ENCODE results near the gene POU5F1.
"Not testable (repeated sequence)": the region's sequence is repeated elsewhere in the genome, so short reads cannot be mapped to it uniquely, and the experiment has no call there.

The POU5F1 gene

DNA sequence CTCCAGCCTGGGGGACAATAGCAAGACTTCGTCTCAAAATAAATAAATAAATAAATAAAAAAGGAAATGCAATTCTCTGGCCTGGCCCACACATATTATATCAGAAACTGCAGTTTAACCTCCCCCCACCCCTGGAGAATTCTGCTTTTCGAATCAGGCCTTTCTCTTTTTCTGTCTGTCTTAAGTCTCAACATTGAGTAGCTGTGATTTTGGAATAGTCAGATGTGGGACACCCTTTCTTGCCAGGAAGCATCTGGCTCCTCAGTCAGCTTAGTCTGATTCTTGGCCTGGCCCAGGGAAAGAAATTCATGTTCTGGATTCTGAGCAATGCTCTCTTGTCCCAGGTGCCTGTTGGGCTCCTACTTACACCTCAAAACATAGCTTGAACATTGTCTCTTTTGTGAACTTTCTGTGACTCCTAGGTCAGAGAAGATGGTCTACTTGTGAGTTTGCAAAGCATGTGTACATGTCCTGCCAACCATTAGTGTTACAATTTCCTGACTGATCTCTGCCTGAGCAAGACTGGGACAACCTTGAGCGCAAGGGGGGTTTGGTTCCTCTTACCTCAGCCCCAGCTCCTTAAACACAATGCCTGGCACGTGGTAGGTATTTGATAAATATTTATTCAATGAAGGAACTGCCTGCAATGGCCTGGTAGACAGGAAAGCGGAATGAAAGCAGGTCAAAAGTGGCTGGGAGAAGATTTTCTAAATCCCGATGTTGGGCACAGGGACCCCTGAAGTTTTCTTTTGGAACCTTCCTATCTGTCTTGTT, 23.8 kb upstream of the POU5F1 start:
- no peaks in the 10 kb centered on the region for H3K4me1 ChIP-seq (ENCODE audit: insufficient read depth, poor library complexity, severe bottlenecking)
- H3K27ac ChIP-seq (ENCODE audit: poor library complexity, severe bottlenecking) = no peak overlapping the region
- H3K4me3 ChIP-seq (ENCODE audit: severe bottlenecking) = no peak overlapping the region
- ATAC-seq (ENCODE audit: low read depth) (no peak), DNase-seq (ENCODE audit: low spot score) (no peak)
- no peaks in the 10 kb centered on the region for H3K27me3 ChIP-seq (ENCODE audit: insufficient read depth, poor library complexity, severe bottlenecking)
- no peaks in the 10 kb centered on the region for H3K9me3 ChIP-seq (ENCODE audit: severe bottlenecking)
- no peaks in the 10 kb centered on the region for H3K36me3 ChIP-seq (ENCODE audit: low read depth)
- TF ChIP-seq, protein P1, sequence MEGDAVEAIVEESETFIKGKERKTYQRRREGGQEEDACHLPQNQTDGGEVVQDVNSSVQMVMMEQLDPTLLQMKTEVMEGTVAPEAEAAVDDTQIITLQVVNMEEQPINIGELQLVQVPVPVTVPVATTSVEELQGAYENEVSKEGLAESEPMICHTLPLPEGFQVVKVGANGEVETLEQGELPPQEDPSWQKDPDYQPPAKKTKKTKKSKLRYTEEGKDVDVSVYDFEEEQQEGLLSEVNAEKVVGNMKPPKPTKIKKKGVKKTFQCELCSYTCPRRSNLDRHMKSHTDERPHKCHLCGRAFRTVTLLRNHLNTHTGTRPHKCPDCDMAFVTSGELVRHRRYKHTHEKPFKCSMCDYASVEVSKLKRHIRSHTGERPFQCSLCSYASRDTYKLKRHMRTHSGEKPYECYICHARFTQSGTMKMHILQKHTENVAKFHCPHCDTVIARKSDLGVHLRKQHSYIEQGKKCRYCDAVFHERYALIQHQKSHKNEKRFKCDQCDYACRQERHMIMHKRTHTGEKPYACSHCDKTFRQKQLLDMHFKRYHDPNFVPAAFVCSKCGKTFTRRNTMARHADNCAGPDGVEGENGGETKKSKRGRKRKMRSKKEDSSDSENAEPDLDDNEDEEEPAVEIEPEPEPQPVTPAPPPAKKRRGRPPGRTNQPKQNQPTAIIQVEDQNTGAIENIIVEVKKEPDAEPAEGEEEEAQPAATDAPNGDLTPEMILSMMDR (IDR thresholded peaks at IDR 0.05; ENCODE audit: poor library complexity, severe bottlenecking) = no peak

DNA sequence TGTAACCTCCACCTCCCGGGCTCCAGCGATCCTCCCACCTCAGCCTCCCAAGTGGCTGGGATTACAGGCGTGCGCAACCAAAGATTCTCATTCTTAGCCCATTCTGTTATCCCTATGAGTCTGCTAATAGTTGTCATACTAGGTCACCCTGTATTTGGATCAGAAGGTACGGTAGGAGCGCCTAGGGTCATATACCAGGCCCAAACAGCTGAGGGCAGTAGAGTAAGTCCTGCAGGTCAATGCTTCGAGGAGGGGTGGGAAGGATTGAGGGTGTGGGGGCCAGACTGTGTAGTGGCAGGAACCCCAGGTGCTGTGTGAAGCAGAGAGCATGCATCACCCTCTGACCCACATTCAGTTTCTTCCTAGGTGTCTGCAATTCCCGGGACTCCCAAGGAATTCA, 22.7 kb upstream of the POU5F1 start:
- DNase-seq (ENCODE audit: low spot score) (no peak), ATAC-seq (ENCODE audit: low read depth) (no peak)
- Histone ChIP-seq H3K4me1 (ENCODE audit: insufficient read depth, poor library complexity, severe bottlenecking) (no peaks in the 10 kb centered on the region), H3K9me3 (ENCODE audit: severe bottlenecking) (no peaks in the 10 kb centered on the region), H3K36me3 (ENCODE audit: low read depth) (no peaks in the 10 kb centered on the region), H3K27ac (ENCODE audit: poor library complexity, severe bottlenecking) (no peak overlapping the region), H3K27me3 (ENCODE audit: insufficient read depth, poor library complexity, severe bottlenecking) (no peaks in the 10 kb centered on the region), H3K4me3 (ENCODE audit: severe bottlenecking) (no peak overlapping the region)
- TF ChIP-seq, protein P1 (IDR thresholded peaks at IDR 0.05; ENCODE audit: poor library complexity, severe bottlenecking) = no peak

DNA sequence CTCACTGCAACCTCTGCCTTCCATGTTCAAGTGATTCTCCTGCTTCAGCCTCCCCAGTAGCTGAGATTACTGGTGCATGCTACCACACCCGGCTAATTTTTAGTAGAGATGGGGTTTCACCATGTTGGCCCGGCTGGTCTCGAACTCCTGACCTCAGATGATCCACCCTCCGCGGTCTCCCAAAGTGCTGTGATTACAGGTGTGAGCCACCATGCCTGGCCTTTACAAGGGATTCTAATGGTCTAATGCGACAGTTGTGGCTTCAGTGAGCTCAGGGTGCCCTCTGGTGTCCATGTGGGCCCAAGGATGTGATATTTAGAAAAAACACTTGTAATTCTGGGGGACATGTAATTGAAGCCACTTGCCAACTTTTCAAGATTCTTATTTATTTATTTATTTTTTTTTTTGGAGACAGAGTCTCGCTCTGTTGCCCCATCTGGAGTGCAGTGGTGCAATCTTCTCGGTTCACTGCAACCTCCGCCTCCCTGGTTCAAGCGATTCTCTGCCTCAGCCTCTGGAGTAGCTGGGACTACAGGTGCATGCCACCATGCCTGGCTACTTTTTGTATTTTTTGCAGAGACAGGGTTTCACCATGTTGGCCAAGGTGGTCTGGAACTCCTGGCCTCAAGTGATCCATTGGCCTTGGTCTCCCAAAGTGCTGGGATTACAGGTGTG, 22.1 kb upstream of the POU5F1 start:
- not testable (repeated sequence) for H3K27me3 ChIP-seq (ENCODE audit: insufficient read depth, poor library complexity, severe bottlenecking); H3K9me3 ChIP-seq (ENCODE audit: severe bottlenecking); H3K4me1 ChIP-seq (ENCODE audit: insufficient read depth, poor library complexity, severe bottlenecking); DNase-seq (ENCODE audit: low spot score); H3K27ac ChIP-seq (ENCODE audit: poor library complexity, severe bottlenecking); H3K4me3 ChIP-seq (ENCODE audit: severe bottlenecking); H3K36me3 ChIP-seq (ENCODE audit: low read depth)
- TF ChIP-seq, protein P1 (IDR thresholded peaks at IDR 0.05; ENCODE audit: poor library complexity, severe bottlenecking) = peak; percentile 77
- peak; percentile 59 for ATAC-seq (ENCODE audit: low read depth)

DNA sequence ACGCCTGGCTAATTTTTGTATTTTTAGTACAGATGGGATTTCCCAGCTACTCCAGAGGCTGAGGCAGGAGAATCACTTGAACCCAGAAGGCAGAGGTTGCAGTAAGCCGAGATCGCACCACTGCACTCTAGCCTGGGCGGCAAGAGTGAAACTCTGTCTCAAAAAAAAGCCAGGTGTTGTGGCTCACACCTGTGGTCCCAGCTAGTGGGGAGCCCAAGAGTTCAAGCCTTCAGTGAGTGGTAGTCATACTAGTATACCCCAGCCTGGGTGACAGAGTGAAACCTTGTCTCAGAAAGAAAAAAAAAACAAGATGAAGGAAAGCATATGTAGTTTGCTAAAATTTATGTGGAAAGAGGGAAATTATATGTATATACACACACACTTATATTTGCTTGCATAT, 20.0 kb upstream of the POU5F1 start:
- Histone ChIP-seq H3K36me3 (ENCODE audit: low read depth) (no peaks in the 10 kb centered on the region), H3K4me1 (ENCODE audit: insufficient read depth, poor library complexity, severe bottlenecking) (peaks cover 4% of the 10 kb centered on the region), H3K27me3 (ENCODE audit: insufficient read depth, poor library complexity, severe bottlenecking) (no peaks in the 10 kb centered on the region), H3K4me3 (ENCODE audit: severe bottlenecking) (no peak overlapping the region), H3K9me3 (ENCODE audit: severe bottlenecking) (no peaks in the 10 kb centered on the region), H3K27ac (ENCODE audit: poor library complexity, severe bottlenecking) (no peak overlapping the region)
- no peak for DNase-seq (ENCODE audit: low spot score)
- ATAC-seq (ENCODE audit: low read depth) = no peak
- TF ChIP-seq, protein P1 (IDR thresholded peaks at IDR 0.05; ENCODE audit: poor library complexity, severe bottlenecking) = no peak

DNA sequence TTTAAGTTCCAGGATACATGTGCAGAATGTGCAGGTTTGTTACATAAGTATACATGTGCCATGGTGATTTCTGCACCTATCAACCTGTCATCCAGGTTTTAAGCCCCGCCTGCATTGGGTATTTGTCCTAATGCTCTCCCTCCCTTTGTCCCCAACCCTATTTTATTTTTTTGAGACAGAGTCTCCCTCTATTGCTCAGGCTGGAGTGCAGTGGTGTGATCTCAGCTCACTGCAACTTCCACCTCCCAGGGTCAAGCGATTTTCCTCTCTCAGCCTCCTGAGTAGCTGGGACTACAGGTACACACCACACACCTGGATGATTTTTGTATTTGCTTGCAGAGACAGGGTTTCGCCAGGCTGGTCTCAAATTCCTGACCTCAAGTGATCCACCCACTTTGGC, 18.7 kb upstream of the POU5F1 start:
- H3K27me3 ChIP-seq (ENCODE audit: insufficient read depth, poor library complexity, severe bottlenecking); DNase-seq (ENCODE audit: low spot score); H3K4me3 ChIP-seq (ENCODE audit: severe bottlenecking); H3K27ac ChIP-seq (ENCODE audit: poor library complexity, severe bottlenecking); ATAC-seq (ENCODE audit: low read depth); H3K36me3 ChIP-seq (ENCODE audit: low read depth); H3K9me3 ChIP-seq (ENCODE audit: severe bottlenecking); H3K4me1 ChIP-seq (ENCODE audit: insufficient read depth, poor library complexity, severe bottlenecking): not testable (repeated sequence)

Measured in RWPE2 (cell line).